Effector memory CD4-positive, alpha-beta T cell (primary cell): Measurements from ENCODE around the gene UNC13D.
A peak's percentile ranks its signal among the peaks of the same experiment; 100 is the strongest.
"Not testable (repeated sequence)": the region's sequence is repeated elsewhere in the genome, so short reads cannot be mapped to it uniquely, and the experiment has no call there.

ENCODE experiments used
- DNase-seq, 3 donors: peaks; one replicate each; pipeline ENCODE4 v3.0.0-alpha.2; 2020
- H3K27ac ChIP-seq: 2 replicates; pipeline ENCODE4 v1.7.0; 2013; ENCODE audit warnings: mild to moderate bottlenecking, low read length, moderate library complexity; ENCODE audit not compliant: insufficient read depth, poor library complexity, severe bottlenecking
- H3K27me3 ChIP-seq: replicated peaks from 2 replicates; pipeline ENCODE4 v1.7.0; 2013; ENCODE audit warnings: mild to moderate bottlenecking, low read length; ENCODE audit not compliant: insufficient read depth, control insufficient read depth, poor library complexity, severe bottlenecking
- H3K36me3 ChIP-seq: 2 replicates; pipeline ENCODE4 v1.7.0; 2013; ENCODE audit warnings: mild to moderate bottlenecking, low read length, moderate library complexity; ENCODE audit not compliant: control insufficient read depth, insufficient read depth
- H3K4me1 ChIP-seq: 2 replicates; pipeline ENCODE4 v1.7.0; 2013; ENCODE audit warnings: low read length, mild to moderate bottlenecking; ENCODE audit not compliant: control insufficient read depth, insufficient read depth, poor library complexity, severe bottlenecking
- H3K4me3 ChIP-seq: 2 replicates; pipeline ENCODE4 v1.7.0; 2013; ENCODE audit warnings: low read length, low read depth, mild to moderate bottlenecking; ENCODE audit not compliant: insufficient read depth, poor library complexity, severe bottlenecking
- H3K9me3 ChIP-seq: 2 replicates; pipeline ENCODE4 v1.7.0; 2013; ENCODE audit warnings: mild to moderate bottlenecking, low read length, moderate library complexity; ENCODE audit not compliant: control insufficient read depth

UNC13D gene

GRCh38 chr17:75874323-75875181 is 30.3 kb upstream of the UNC13D start:
- Histone ChIP-seq H3K27me3 (no peaks in the 10 kb centered on the region), H3K36me3 (peaks cover 9% of the 10 kb centered on the region), H3K4me3 (no peak overlapping the region), H3K9me3 (no peaks in the 10 kb centered on the region), H3K27ac (peak overlapping the region; percentile 74), H3K4me1 (peaks cover 54% of the 10 kb centered on the region)
- DNase-seq = no peak

- Histone ChIP-seq H3K9me3 (no peaks in the 10 kb centered on the region), H3K4me1 (peaks cover 54% of the 10 kb centered on the region), H3K36me3 (peaks cover 9% of the 10 kb centered on the region), H3K27ac (peak overlapping the region; percentile 72), H3K4me3 (no peak overlapping the region), H3K27me3 (no peaks in the 10 kb centered on the region)
- no peak for DNase-seq
Observed at GRCh38 chr17:75873587-75874322, 29.6 kb upstream of the UNC13D start.

GRCh38 chr17:75872434-75873351 is 28.5 kb upstream of the UNC13D start:
- H3K9me3 ChIP-seq = no peaks in the 10 kb centered on the region

GRCh38 chr17:75870228-75870627 is 26.0 kb upstream of the UNC13D start:
- not testable (repeated sequence) for H3K27ac ChIP-seq, H3K4me3 ChIP-seq

More at GRCh38 chr17:75872434-75873351, 28.5 kb upstream of the UNC13D start:
- no peaks in the 10 kb centered on the region for H3K27me3 ChIP-seq
- H3K4me1 ChIP-seq = peaks cover 50% of the 10 kb centered on the region
- H3K4me3 ChIP-seq = peak overlapping the region; percentile 26
- H3K27ac ChIP-seq = peak overlapping the region; percentile 72
- peak; percentile 18 to 54 (median 45) for DNase-seq
- peaks cover 9% of the 10 kb centered on the region for H3K36me3 ChIP-seq

GRCh38 chr17:75869282-75870141 is 25.3 kb upstream of the UNC13D start:
- peaks cover 7% of the 10 kb centered on the region for H3K36me3 ChIP-seq
- no peak for DNase-seq
- H3K4me1 ChIP-seq = peaks cover 22% of the 10 kb centered on the region
- no peaks in the 10 kb centered on the region for H3K9me3 ChIP-seq
- no peak overlapping the region for H3K4me3 ChIP-seq
- no peaks in the 10 kb centered on the region for H3K27me3 ChIP-seq
- H3K27ac ChIP-seq = no peak overlapping the region

More at GRCh38 chr17:75870228-75870627, 26.0 kb upstream of the UNC13D start:
- not testable (repeated sequence) for H3K27me3 ChIP-seq, H3K9me3 ChIP-seq, H3K36me3 ChIP-seq, DNase-seq
- H3K4me1 ChIP-seq = peaks cover 25% of the 10 kb centered on the region

- H3K4me3 ChIP-seq, DNase-seq, H3K27me3 ChIP-seq, H3K9me3 ChIP-seq, H3K27ac ChIP-seq, H3K36me3 ChIP-seq: not testable (repeated sequence)
- H3K4me1 ChIP-seq = peaks cover 26% of the 10 kb centered on the region
Observed at GRCh38 chr17:75868730-75869281, 24.6 kb upstream of the UNC13D start.

GRCh38 chr17:75865404-75866188 is 21.4 kb upstream of the UNC13D start:
- not testable (repeated sequence) for H3K27me3 ChIP-seq, H3K9me3 ChIP-seq, H3K36me3 ChIP-seq, DNase-seq, H3K27ac ChIP-seq, H3K4me3 ChIP-seq
- H3K4me1 ChIP-seq = peaks cover 16% of the 10 kb centered on the region

- not testable (repeated sequence) for H3K9me3 ChIP-seq, H3K36me3 ChIP-seq, H3K27me3 ChIP-seq, H3K4me3 ChIP-seq
- peak overlapping the region; percentile 65 for H3K27ac ChIP-seq
- DNase-seq = peak in 1 of 3 donors; percentile 32
- H3K4me1 ChIP-seq = peaks cover 16% of the 10 kb centered on the region
Observed at GRCh38 chr17:75864887-75865286, 20.7 kb upstream of the UNC13D start.
